Neutrophil (primary cell): ENCODE data around the gene NCAPG2.

Experiments used
- H3K27ac ChIP-seq: fragments of 200-600 bp; sonication (generic); 2 replicates; pipeline ENCODE4 v1.5.1; 2016; ENCODE audit warnings: mild to moderate bottlenecking, moderate library complexity
- H3K27me3 ChIP-seq: fragments of 200-600 bp; sonication (generic); 2 replicates; pipeline ENCODE4 v1.6.0; 2016; ENCODE audit warnings: mild to moderate bottlenecking
- H3K36me3 ChIP-seq: fragments of 200-600 bp; sonication (generic); 2 replicates; pipeline ENCODE4 v1.5.1; 2017
- H3K4me1 ChIP-seq, 2 experiments: fragments of 200-600 bp in 1 of 2; sonication (generic) in 1 of 2; 1 replicate in 1 of 2; 2 replicates in 1 of 2; pipeline versions ENCODE4 v1.5.1 to v1.6.1; 2013 to 2016; ENCODE audit warnings: low read depth in 1 of 2, low read length in 1 of 2, mild to moderate bottlenecking in 1 of 2, moderate library complexity in 1 of 2; ENCODE audit not compliant: control insufficient read depth in 1 of 2, insufficient read depth in 1 of 2
- H3K4me3 ChIP-seq, 2 experiments: fragments of 200-600 bp in 1 of 2; sonication (generic) in 1 of 2; 1 replicate in 1 of 2; 2 replicates in 1 of 2; pipeline ENCODE4 v1.5.1; 2013 to 2016; ENCODE audit warnings: low read depth in 1 of 2, low read length in 1 of 2, mild to moderate bottlenecking in 1 of 2, moderate library complexity in 1 of 2
- H3K9me3 ChIP-seq: fragments of 200-600 bp; sonication (generic); 2 replicates; pipeline ENCODE4 v1.5.1; 2016
- CTCF ChIP-seq: fragments of 200-600 bp; sonication (generic); IDR thresholded peaks from 2 replicates; pipeline ENCODE4 v1.5.1; 2016; ENCODE audit warnings: antibody characterized with exemption

Gene NCAPG2

GRCh38 chr7:158586499-158587161, 118.0 kb downstream of the NCAPG2 start:
- H3K4me3 ChIP-seq: no peak overlapping the region

GRCh38 chr7:158585721-158586498, 118.7 kb downstream of the NCAPG2 start:
- peaks cover 0 to 7% of the 10 kb centered on the region in 2 experiments for H3K4me1 ChIP-seq
- no peaks in the 10 kb centered on the region for H3K9me3 ChIP-seq
- no peaks in the 10 kb centered on the region for H3K36me3 ChIP-seq
- TF ChIP-seq CTCF: no peak
- peaks cover 74% of the 10 kb centered on the region for H3K27me3 ChIP-seq
- H3K4me3 ChIP-seq: no peak overlapping the region
- H3K27ac ChIP-seq: no peak overlapping the region

More at GRCh38 chr7:158586499-158587161, 118.0 kb downstream of the NCAPG2 start:
- peaks cover 78% of the 10 kb centered on the region for H3K27me3 ChIP-seq
- no peaks in the 10 kb centered on the region for H3K36me3 ChIP-seq
- TF ChIP-seq CTCF: no peak
- no peaks in the 10 kb centered on the region for H3K9me3 ChIP-seq
- peaks cover 0 to 7% of the 10 kb centered on the region in 2 experiments for H3K4me1 ChIP-seq
- no peak overlapping the region for H3K27ac ChIP-seq

DNA sequence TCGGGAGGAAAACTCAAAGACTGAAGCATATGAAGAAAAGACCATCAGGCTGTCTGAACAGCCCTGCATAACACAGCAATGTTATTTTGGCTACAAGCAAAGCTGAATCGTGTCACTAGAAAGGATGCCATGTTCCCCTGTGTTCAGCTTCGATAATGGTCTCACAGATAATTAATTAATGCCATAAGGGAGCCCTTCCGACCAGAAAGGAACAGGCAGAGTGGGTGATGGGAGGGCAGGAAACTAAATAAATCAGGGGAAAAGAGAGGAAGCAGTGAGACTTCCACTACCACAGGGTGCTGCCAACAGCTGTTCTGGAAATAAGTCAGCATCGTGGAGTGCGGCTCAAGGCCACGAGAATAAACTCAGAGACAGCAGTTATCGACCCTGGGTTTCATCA, 120.2 kb downstream of the NCAPG2 start:
- Histone ChIP-seq H3K9me3 (no peaks in the 10 kb centered on the region), H3K27me3 (peaks cover 59% of the 10 kb centered on the region), H3K36me3 (no peaks in the 10 kb centered on the region)

GRCh38 chr7:158583810-158584209, 120.8 kb downstream of the NCAPG2 start:
- Histone ChIP-seq H3K27ac (no peak overlapping the region), H3K4me1 (peaks cover 0 to 7% of the 10 kb centered on the region in 2 experiments), H3K4me3 (no peak overlapping the region), H3K27me3 (peaks cover 53% of the 10 kb centered on the region), H3K9me3 (no peaks in the 10 kb centered on the region), H3K36me3 (no peaks in the 10 kb centered on the region)
- TF ChIP-seq CTCF: no peak

More for the DNA sequence above, 120.2 kb downstream of the NCAPG2 start:
- Histone ChIP-seq H3K4me1 (peaks cover 0 to 7% of the 10 kb centered on the region in 2 experiments), H3K27ac (no peak overlapping the region), H3K4me3 (no peak overlapping the region)
- no peak for TF ChIP-seq CTCF

GRCh38 chr7:158583143-158583542, 121.5 kb downstream of the NCAPG2 start:
- H3K4me3 ChIP-seq: no peak overlapping the region
- peaks cover 0 to 6% of the 10 kb centered on the region in 2 experiments for H3K4me1 ChIP-seq
- no peaks in the 10 kb centered on the region for H3K9me3 ChIP-seq
- no peak overlapping the region for H3K27ac ChIP-seq
- no peaks in the 10 kb centered on the region for H3K36me3 ChIP-seq
- TF ChIP-seq CTCF: no peak
- peaks cover 47% of the 10 kb centered on the region for H3K27me3 ChIP-seq
